A673 (cell line): Measurements from ENCODE around the gene PHACTR3. TPM values are rescaled to one million over a fixed set of nuclear protein-coding genes. Genes with fewer than 3 reads are reported as not detected.

Source experiments
- BruUV-seq: library from RNA; stranded (reverse); fragments of 400-500 nt; replicated peaks from 2 replicates; lab custom pipeline; 2021; lab: Mats Ljungman, UMichigan
- CTCF ChIA-PET: fragments of 300-600 bp; sonication (Branson Sonifier 250); formaldehyde crosslinking; loops from one replicate; lab custom pipeline; 2022; ENCODE audit warnings: antibody characterized with exemption; lab: Charles Lee
- POLR2A ChIA-PET: fragments of 300-600 bp; sonication (Branson Sonifier 250); formaldehyde crosslinking; loops from one replicate; lab custom pipeline; 2022; ENCODE audit warnings: antibody characterized with exemption; ENCODE audit not compliant: low non-redundant PET; lab: Charles Lee
- DNase-seq: peaks from one replicate; pipeline ENCODE4 v3.0.0-alpha.2; 2015; ENCODE audit warnings: low spot score
- H3K27ac ChIP-seq: fragments of 200-600 bp; sonication (generic); 2 replicates; pipeline ENCODE4 v1.5.1; 2016; ENCODE audit warnings: mixed run types, low read depth, mild to moderate bottlenecking, mixed read lengths, antibody characterized with exemption, low read length; ENCODE audit not compliant: poor library complexity, severe bottlenecking
- H3K27me3 ChIP-seq: fragments of 200-600 bp; sonication (generic); replicated peaks from 2 replicates; pipeline ENCODE4 v1.6.1; 2017; ENCODE audit warnings: mixed run types, low read depth, mild to moderate bottlenecking, mixed read lengths, antibody characterized with exemption, low read length; ENCODE audit not compliant: insufficient read depth, poor library complexity
- H3K36me3 ChIP-seq: fragments of 200-600 bp; sonication (generic); 2 replicates; pipeline ENCODE4 v1.6.1; 2016; ENCODE audit warnings: mixed run types, mild to moderate bottlenecking, mixed read lengths, antibody characterized with exemption, low read length; ENCODE audit not compliant: insufficient read depth, poor library complexity, severe bottlenecking
- H3K4me1 ChIP-seq: fragments of 200-600 bp; sonication (generic); 2 replicates; pipeline ENCODE4 v1.6.1; 2017; ENCODE audit warnings: mixed run types, mild to moderate bottlenecking, mixed read lengths, antibody characterized with exemption, low read length; ENCODE audit not compliant: insufficient read depth, poor library complexity, severe bottlenecking
- H3K4me3 ChIP-seq: fragments of 200-600 bp; sonication (generic); 2 replicates; pipeline ENCODE4 v1.5.1; 2016; ENCODE audit warnings: low read depth, mixed run types, mild to moderate bottlenecking, mixed read lengths, low read length; ENCODE audit not compliant: poor library complexity, severe bottlenecking
- H3K9me3 ChIP-seq: fragments of 200-600 bp; sonication (generic); 2 replicates; pipeline ENCODE4 v1.6.1; 2016; ENCODE audit warnings: mixed run types, low read depth, mild to moderate bottlenecking, mixed read lengths, antibody characterized with exemption, low read length; ENCODE audit not compliant: poor library complexity, severe bottlenecking
- EZH2 ChIP-seq: fragments of 200-600 bp; sonication (generic); IDR thresholded peaks from 2 replicates; pipeline ENCODE4 v1.6.1; 2017; ENCODE audit warnings: borderline replicate concordance, low read depth, mild to moderate bottlenecking, mixed read lengths, antibody characterized with exemption, low read length; ENCODE audit not compliant: poor library complexity, severe bottlenecking
- intact Hi-C: fragments of 100-400 bp; cut with micrococcal nuclease; formaldehyde crosslinking; loops from one replicate; pipeline ENCODE4 v1.10.0; 2022; ENCODE audit not compliant: unreplicated experiment
- total RNA-seq: library from RNA; stranded (reverse); gene quantifications from 2 replicates; pipeline ENCODE4 v1.2.3, GENCODE V29; 2021
- TF ChIP-seq, protein P1 (sequence below): fragments of 300-800, 200-600 bp; sonication (generic); conservative IDR thresholded peaks from 2 replicates; pipeline ENCODE4 v1.5.1; 2017; ENCODE audit warnings: low read depth, mild to moderate bottlenecking, antibody characterized with exemption, low read length, moderate library complexity, mixed read lengths

The PHACTR3 gene
- total RNA-seq, 1 experiment from 2014 or later = 0.17 TPM

DNA sequence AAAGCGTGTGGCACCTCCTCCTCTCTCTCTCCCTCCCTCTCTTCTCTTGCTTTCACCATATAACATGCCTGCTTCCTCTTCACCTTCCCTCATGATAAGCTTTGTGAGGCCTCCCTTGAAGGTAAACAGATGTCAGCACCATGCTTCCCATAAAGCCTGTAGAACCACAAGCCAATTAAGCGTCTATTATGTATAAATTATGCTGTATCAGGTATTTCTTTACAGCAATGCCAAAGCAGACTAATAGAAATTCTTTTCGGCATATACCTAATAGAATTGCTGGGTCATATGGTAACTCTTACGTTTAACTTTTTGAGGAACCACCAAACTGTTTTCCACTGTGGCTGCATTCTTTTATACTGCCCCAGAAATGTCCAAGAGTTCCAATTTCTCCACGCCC lies 254.1 kb downstream of the PHACTR3 start:
- no peak for DNase-seq
- ChIA-PET POLR2A (no interaction called here), CTCF (no interaction called here)
- Histone ChIP-seq H3K27ac (no peak overlapping the region), H3K4me3 (no peak overlapping the region), H3K36me3 (no peaks in the 10 kb centered on the region), H3K27me3 (peaks cover 10% of the 10 kb centered on the region), H3K9me3 (no peaks in the 10 kb centered on the region), H3K4me1 (no peaks in the 10 kb centered on the region)
- intact Hi-C loops = no loop called here
- BruUV-seq = no TSS peak
- TF ChIP-seq, protein P1, sequence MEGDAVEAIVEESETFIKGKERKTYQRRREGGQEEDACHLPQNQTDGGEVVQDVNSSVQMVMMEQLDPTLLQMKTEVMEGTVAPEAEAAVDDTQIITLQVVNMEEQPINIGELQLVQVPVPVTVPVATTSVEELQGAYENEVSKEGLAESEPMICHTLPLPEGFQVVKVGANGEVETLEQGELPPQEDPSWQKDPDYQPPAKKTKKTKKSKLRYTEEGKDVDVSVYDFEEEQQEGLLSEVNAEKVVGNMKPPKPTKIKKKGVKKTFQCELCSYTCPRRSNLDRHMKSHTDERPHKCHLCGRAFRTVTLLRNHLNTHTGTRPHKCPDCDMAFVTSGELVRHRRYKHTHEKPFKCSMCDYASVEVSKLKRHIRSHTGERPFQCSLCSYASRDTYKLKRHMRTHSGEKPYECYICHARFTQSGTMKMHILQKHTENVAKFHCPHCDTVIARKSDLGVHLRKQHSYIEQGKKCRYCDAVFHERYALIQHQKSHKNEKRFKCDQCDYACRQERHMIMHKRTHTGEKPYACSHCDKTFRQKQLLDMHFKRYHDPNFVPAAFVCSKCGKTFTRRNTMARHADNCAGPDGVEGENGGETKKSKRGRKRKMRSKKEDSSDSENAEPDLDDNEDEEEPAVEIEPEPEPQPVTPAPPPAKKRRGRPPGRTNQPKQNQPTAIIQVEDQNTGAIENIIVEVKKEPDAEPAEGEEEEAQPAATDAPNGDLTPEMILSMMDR = no peak
- TF ChIP-seq EZH2 = no peak

DNA sequence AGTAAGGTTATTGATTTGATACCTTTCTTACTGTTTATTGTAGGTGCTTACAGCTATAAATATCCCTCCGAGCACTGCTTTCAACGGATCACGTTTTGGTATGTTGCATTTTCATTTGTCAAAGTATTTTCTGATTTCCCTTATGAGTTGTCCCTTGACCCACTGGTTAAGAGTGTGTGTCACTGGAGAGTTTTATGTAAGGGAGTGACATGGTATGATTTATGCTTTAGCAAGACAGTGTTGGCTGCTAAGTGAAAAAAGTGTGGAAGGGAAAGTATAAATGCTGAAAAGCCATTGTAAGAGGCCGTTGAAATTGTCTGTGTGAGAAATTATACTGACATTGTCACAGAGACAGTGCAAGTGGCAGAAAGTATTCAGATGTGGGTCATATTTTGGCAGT lies 257.1 kb downstream of the PHACTR3 start:
- H3K27ac ChIP-seq = no peak overlapping the region
- H3K36me3 ChIP-seq = no peaks in the 10 kb centered on the region
- intact Hi-C loops = no loop called here
- H3K4me1 ChIP-seq = peaks cover 4% of the 10 kb centered on the region
- BruUV-seq = no TSS peak
- H3K27me3 ChIP-seq = peaks cover 10% of the 10 kb centered on the region
- ChIA-PET POLR2A (no interaction called here), CTCF (no interaction called here)
- no peak overlapping the region for H3K4me3 ChIP-seq
- H3K9me3 ChIP-seq = no peaks in the 10 kb centered on the region
- TF ChIP-seq, protein P1 = no peak
- no peak for TF ChIP-seq EZH2
- no peak for DNase-seq

DNA sequence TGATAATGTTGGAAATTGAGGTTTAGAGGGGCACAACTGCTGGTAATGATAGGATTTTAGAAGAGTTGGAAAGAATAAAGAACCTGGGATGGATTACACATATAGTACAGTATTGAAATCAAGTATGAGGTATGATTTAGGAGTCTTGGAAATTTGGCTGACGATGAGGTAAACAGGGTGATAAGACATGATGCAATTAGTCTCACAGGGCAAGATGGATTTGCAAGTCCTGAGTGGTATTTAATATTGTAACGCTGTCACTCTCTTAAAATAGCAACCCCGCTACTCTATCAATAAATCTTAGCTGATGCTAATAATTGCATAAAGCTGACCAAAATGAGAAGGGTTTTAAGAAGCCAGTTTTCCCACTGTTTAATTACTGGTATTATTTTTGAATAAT lies 258.7 kb downstream of the PHACTR3 start:
- intact Hi-C loops = no loop called here
- no peak for DNase-seq
- CTCF ChIA-PET = no interaction called here
- H3K9me3 ChIP-seq = no peaks in the 10 kb centered on the region
- BruUV-seq = no TSS peak
- no peak overlapping the region for H3K27ac ChIP-seq
- TF ChIP-seq EZH2 = no peak
- TF ChIP-seq, protein P1 = no peak
- peaks cover 10% of the 10 kb centered on the region for H3K27me3 ChIP-seq
- no peaks in the 10 kb centered on the region for H3K36me3 ChIP-seq
- POLR2A ChIA-PET = no interaction called here
- no peak overlapping the region for H3K4me3 ChIP-seq
- H3K4me1 ChIP-seq = peaks cover 6% of the 10 kb centered on the region
